Measurements from ENCODE around the gene CNTNAP2.

Gene CNTNAP2

GRCh38 chr7:148204639-148205304, 2088.2 kb downstream of the CNTNAP2 start:
- in situ Hi-C loops (cut with HindIII; ENCODE audit: low sequenced_read_pairs): no loop called here

DNA sequence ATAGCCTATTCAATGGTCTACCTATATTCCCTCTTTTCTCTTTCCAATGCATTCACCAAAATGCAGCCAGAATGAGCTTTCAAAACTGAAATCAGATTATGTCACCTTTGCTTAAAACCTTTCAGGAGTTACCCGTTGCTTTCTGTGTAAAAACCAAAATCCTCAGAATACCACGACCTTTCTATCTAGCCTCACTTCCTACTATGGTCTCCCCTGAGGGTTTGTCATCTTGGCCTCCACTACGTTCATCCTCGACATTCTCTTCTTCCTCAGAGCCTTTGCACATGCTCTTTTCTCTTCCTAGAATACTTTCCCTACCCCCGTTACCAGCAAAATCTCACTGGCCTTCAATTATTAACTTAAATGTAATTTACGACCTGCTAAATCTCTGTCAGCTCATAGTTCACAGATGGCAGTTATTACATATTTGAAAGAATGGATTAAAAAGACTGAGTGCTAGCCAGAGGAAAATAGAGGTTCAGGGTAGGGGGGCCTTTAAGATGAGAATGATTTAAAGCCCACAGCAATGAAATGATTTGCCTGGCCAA, 2093.1 kb downstream of the CNTNAP2 start:
- in situ Hi-C loops (cut with HindIII; ENCODE audit: low sequenced_read_pairs): no loop called here

DNA sequence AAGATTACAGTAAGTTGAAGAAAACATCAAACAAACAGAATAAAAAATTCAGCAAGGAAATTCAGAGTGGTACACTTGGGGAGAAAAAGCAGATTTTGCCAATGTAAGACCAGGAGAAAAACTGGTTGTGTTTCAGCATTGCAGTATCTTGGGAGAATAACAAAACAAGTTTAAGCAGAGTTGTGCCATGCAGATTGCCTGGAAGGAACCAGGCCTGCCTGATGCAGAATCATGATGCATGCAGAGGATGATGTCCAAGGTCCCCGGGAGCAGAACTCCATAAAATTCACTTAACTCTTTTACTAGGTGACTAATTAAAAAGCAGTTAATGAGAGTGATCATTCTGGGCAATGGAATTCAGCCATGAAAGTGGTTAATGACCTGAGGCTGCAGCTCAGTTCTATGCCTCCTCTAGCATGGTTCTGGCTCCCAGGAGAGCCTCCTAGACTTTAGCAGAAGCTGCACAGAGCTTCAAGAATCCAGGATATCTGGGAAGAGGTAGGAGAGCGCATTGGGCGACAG, 2094.3 kb downstream of the CNTNAP2 start:
- in situ Hi-C loops (cut with HindIII; ENCODE audit: low sequenced_read_pairs): no loop called here

- in situ Hi-C loops (cut with HindIII; ENCODE audit: low sequenced_read_pairs): no loop called here
Measured at GRCh38 chr7:148211740-148212151, 2095.1 kb downstream of the CNTNAP2 start.

DNA sequence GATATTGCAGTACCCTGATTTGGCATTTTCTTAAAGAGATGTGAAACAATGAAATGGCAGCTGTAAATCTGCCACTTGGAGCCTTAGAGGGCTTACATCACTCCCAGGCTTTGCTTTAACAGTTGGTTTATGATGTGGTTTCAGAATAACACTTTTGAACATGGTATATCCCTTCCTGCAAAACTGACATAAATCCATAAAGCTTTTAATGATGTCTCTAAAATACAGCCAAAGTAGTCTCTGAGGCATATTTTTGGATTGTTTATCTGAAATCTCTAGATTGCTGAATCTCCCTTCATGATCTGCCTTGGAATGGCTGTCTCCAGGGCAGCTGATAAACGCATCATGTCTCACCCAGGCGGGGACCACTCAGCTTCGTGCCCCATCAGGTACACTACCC, 2096.1 kb downstream of the CNTNAP2 start:
- in situ Hi-C loops (cut with HindIII; ENCODE audit: low sequenced_read_pairs): no loop called here

GRCh38 chr7:148214101-148214500, 2097.5 kb downstream of the CNTNAP2 start:
- in situ Hi-C loops (cut with HindIII; ENCODE audit: low sequenced_read_pairs): no loop called here

DNA sequence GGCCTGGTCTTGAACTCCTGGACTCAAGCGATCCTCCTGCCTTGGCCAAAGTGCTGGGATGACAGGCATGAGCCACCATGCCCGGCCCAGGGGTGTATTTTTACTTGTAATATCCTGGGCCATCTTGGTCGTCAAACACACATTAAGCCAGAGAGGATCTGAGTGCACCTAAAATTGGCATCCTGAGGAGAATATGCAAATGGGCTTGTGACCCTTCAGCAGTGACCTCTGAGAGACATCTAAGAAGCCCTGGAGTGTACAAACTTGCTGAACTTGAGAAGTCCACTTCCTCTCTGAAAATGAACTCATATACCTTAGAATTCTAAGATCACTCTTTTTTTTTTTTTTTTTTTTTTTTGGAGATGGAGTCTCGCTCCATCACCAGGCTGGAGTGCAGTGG, 2102.0 kb downstream of the CNTNAP2 start:
- in situ Hi-C loops (cut with HindIII; ENCODE audit: low sequenced_read_pairs): no loop called here

GRCh38 chr7:148222721-148223120, 2106.1 kb downstream of the CNTNAP2 start:
- in situ Hi-C loops (cut with HindIII; ENCODE audit: low sequenced_read_pairs): no loop called here

DNA sequence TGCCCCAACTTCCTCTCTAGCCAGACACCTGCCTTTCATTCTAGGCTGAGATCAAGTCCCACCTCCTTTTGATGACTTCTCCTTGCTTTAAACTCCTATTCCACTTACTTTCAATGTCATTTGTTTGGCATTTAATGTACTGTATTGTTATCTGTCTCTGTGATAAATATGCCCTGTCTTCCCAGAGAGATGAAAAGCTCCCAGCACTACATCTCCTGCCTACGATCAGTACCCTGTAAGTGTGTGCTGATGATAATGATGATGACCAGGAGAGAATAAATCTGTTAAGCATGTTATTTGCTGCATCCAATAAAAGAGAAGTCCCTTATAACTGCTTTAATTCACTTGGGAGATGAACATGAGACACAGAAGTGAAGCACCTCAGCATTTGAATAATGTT, 2106.6 kb downstream of the CNTNAP2 start:
- in situ Hi-C loops (cut with HindIII; ENCODE audit: low sequenced_read_pairs): no loop called here

DNA sequence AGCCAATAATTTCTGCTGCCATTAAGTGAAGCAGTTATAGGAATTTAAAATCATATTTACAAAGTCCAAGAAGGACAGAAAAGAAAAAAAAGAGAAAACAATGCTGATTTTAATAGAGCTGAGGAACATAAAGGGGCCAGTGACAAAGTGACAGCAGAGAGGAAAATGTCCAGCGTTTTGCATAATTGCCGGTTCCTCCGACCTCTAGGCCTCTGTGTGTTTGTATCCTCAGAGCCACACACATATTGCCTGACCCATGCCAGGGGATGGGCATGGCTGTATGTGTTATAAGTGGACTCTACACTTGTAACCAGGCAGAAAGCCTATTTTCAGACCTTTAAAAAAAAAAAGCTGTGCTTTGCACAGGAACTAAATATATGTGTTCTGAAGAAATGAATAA, 2107.1 kb downstream of the CNTNAP2 start:
- in situ Hi-C loops (cut with HindIII; ENCODE audit: low sequenced_read_pairs): no loop called here

- in situ Hi-C loops (cut with HindIII; ENCODE audit: low sequenced_read_pairs): no loop called here
Measured at GRCh38 chr7:148230296-148230695, 2113.7 kb downstream of the CNTNAP2 start.

DNA sequence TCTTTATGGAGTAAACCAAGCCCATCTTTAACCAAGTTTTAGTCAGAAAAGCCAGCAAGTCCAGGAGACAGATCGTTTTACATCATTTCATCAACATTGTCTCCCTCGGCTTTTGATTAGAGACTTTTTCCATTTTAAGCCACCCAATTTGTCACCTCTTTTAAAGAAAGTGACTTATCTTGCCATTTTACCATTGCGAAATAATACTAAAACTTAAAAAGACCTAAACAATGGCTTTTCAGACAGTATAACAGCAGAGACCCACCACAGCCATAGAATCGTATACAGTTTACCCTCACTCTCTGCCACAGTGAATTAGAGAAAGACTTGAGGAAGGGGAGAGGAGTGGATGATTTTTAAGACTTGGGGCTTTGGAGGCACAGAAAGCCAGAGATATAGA, 2114.3 kb downstream of the CNTNAP2 start:
- in situ Hi-C loops (cut with HindIII; ENCODE audit: low sequenced_read_pairs): no loop called here

- in situ Hi-C loops (cut with HindIII; ENCODE audit: low sequenced_read_pairs): no loop called here
Measured at GRCh38 chr7:148232784-148233183, 2116.2 kb downstream of the CNTNAP2 start.

- in situ Hi-C loops (cut with HindIII; ENCODE audit: low sequenced_read_pairs): no loop called here
Measured at GRCh38 chr7:148234715-148235114, 2118.1 kb downstream of the CNTNAP2 start.

- in situ Hi-C loops (cut with HindIII; ENCODE audit: low sequenced_read_pairs): no loop called here
Measured at GRCh38 chr7:148238761-148239325, 2122.2 kb downstream of the CNTNAP2 start.

DNA sequence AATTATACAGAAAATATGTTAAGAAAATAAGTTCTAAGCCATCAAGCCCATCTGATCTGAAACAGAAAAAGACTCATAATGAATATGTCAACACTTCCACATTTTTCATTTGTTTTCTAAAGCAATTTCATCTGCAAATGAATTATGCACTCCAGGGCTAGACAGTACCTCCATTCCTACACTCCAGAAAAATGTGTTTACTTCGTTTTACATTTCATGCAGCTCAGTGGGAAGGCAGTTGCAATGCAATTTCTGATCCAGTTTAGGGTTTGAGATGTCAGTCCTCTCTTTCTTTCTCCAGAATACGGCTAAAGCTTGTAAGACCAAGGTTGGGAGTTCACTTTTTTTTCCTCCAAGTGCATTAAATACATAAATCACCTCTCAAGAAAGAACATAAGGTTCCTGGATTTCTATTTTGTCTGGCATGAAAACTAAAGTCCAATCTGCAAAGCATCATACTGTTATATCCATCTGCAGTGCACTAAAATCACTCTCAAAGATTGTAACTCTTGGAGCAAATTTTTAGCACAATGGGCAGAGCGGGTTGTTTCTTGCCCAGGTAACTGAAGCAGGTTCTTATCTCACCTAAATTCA, 2125.2 kb downstream of the CNTNAP2 start:
- in situ Hi-C loops (cut with HindIII; ENCODE audit: low sequenced_read_pairs): no loop called here

DNA sequence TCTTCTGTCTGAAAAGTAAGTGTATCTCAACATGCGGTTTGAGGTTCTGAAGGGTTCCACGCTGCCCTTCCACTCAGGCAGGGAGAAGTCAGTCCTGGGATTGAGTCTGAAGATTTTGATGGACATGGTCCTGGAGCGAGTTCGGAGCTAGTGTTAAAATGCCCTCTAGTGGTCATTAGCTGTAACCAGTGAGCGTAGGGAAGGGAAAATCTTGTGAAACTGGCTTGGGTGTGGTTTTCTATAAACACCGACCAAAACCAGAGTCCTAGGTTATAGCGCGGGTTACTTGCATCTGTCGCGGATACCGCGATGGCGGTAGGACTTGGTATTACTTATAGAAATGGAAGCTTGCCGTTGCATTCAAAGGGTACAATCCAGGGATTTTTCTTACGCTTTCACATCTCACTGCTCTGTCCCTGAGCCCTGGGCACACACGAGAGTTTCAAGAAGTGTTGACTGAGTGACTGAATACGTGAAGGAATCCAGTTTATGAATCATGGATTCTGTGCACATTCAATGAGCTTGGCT, 2125.8 kb downstream of the CNTNAP2 start:
- in situ Hi-C loops (cut with HindIII; ENCODE audit: low sequenced_read_pairs): no loop called here

- in situ Hi-C loops (cut with HindIII; ENCODE audit: low sequenced_read_pairs): no loop called here
Measured at GRCh38 chr7:148245381-148245780, 2128.8 kb downstream of the CNTNAP2 start.

DNA sequence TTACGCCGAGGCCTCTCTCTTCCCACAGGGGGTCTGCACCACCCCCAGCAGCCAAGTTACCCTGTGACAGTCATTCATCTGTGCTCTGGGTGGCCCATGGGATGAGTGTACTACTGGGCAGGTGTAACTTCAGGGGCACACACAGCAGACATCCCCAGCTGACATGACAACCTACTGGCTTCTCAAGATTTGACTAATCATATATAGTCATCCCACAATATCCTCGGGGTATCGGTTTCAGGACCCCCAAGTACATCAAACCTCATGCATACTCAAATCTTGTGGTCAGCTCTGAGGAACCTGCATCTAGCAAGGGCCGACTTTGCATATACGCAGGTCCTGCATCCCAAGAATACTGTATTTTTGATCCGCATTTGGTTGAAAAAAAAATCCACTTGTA, 2137.0 kb downstream of the CNTNAP2 start:
- in situ Hi-C loops (cut with HindIII; ENCODE audit: low sequenced_read_pairs): no loop called here

DNA sequence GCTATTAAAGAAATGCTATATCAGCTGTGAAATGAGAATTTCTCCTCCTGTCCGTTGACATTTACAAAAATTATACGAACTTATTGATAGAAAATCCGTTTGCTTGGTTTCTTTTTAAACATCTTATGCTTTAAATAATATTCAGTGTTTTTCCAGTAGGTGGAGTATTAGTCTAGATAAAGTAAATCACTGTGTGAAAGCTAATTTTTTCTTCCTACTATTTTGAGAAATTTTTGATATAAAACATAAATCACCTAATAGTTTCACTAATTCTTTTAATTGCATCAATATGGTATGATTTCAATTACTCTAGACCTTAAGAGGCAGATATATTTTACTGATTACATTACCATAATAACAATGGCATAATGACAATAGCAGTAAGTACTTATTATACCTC, 2138.7 kb downstream of the CNTNAP2 start:
- in situ Hi-C loops (cut with HindIII; ENCODE audit: low sequenced_read_pairs): no loop called here

DNA sequence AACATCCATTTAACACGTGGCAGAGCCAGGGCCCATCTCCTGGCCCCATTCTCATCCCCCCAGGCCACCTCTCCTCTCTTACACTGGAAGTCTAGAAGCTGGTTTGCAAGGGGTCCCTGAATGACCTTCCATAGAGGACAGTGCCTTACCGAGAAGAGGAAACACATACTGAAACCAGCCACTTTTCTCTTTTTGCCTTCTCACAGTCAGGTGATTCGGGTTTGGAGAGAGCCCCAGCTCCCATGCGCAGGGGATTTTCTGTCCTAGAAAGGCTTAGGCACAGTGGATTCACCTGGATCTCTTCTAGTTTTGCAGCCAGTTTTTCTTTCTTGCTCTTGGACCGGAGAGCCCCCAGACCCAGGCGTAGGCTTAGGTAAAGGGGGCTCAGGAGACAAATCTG, 2139.8 kb downstream of the CNTNAP2 start:
- in situ Hi-C loops (cut with HindIII; ENCODE audit: low sequenced_read_pairs): no loop called here

DNA sequence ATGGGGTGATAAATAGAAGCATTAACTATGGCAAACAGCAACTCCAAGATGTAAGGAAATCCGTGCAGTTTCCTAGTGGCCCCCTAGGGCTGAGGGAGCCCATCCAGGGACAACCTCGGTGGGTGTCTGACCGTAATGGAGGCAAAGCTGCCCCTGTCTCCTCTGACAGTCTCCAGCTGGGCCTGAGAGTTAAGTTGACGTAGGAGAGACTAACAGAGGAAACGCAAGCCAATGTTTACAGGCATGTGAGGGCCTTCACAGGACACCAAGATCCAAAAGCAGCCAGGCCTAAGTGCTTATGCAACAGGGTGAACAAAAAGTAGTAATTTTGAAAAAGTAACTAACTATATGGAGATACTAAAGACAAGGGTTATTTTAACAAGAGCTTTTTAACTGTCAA, 2144.0 kb downstream of the CNTNAP2 start:
- in situ Hi-C loops (cut with HindIII; ENCODE audit: low sequenced_read_pairs): no loop called here

All from endothelial cell of hepatic sinusoid (primary cell).